Naive thymus-derived CD4-positive, alpha-beta T cell (primary cell): ENCODE results near the gene SSTR3. TPM values are rescaled to one million over a fixed set of nuclear protein-coding genes. Genes with fewer than 3 reads are reported as not detected.

Source experiments
- ATAC-seq: fragments of 150-1000 bp; cut with Tn5 transposase; 2 replicates; pipeline ENCODE4 v1.10.0; 2021; ENCODE audit warnings: mild to moderate bottlenecking, moderate library complexity
- CTCF ChIA-PET: fragments of 350-600 bp; sonication (Branson Sonifier 250); formaldehyde crosslinking; loops from one replicate; lab custom pipeline; 2021; ENCODE audit warnings: antibody characterized with exemption; lab: Charles Lee
- POLR2A ChIA-PET: fragments of 350-600 bp; sonication (Branson Sonifier 250); formaldehyde crosslinking; loops from one replicate; lab custom pipeline; 2021; ENCODE audit warnings: antibody characterized with exemption, inconsistent platforms; lab: Charles Lee
- DNase-seq, 9 donors: peaks; one replicate each; pipeline versions ENCODE4 v3.0.0 to v3.0.0-alpha.2; 2020 to 2022; ENCODE audit warnings: mixed read lengths in 1 of 9
- H3K27ac ChIP-seq: one replicate; pipeline ENCODE4 v1.7.0; 2013; ENCODE audit warnings: mild to moderate bottlenecking, low read depth, low read length, moderate library complexity
- H3K27me3 ChIP-seq, 2 donors: one replicate each; pipeline ENCODE4 v1.7.0; 2013; ENCODE audit warnings: low read length in 2 of 2, mild to moderate bottlenecking in 2 of 2, moderate library complexity in 2 of 2; ENCODE audit not compliant: control insufficient read depth in 2 of 2, insufficient read depth in 2 of 2
- H3K36me3 ChIP-seq, 3 experiments: 1 replicate in 2 of 3; 2 replicates in 1 of 3; pipeline ENCODE4 v1.7.0; 2013; ENCODE audit warnings: low read length in 3 of 3, mild to moderate bottlenecking in 3 of 3, moderate library complexity in 1 of 3; ENCODE audit not compliant: insufficient read depth in 3 of 3, control insufficient read depth in 2 of 3
- H3K4me1 ChIP-seq, 2 donors: one replicate each; pipeline ENCODE4 v1.7.0; 2013; ENCODE audit warnings: low read length in 2 of 2, mild to moderate bottlenecking in 2 of 2, moderate library complexity in 1 of 2; ENCODE audit not compliant: control insufficient read depth in 2 of 2, insufficient read depth in 2 of 2
- H3K4me3 ChIP-seq: 2 replicates; pipeline ENCODE4 v1.7.0; 2013; ENCODE audit warnings: mild to moderate bottlenecking, low read length
- H3K9me3 ChIP-seq, 3 experiments: 1 replicate in 2 of 3; 2 replicates in 1 of 3; pipeline ENCODE4 v1.7.0; 2013; ENCODE audit warnings: low read length in 3 of 3; ENCODE audit not compliant: control insufficient read depth in 2 of 3
- H3K27ac Mint-ChIP-seq, 9 donors: one replicate each; pipeline ENCODE4 v1.8.0; 2020 to 2022; ENCODE audit warnings: mixed read lengths in 9 of 9, mild to moderate bottlenecking in 8 of 9, moderate library complexity in 5 of 9, inconsistent platforms in 2 of 9
- H3K27me3 Mint-ChIP-seq, 5 donors: one replicate each; pipeline ENCODE4 v1.8.0; 2021 to 2022; ENCODE audit warnings: mixed read lengths in 5 of 5, mild to moderate bottlenecking in 1 of 5
- H3K36me3 Mint-ChIP-seq, 5 donors: one replicate each; pipeline ENCODE4 v1.8.0; 2020 to 2022; ENCODE audit warnings: mixed read lengths in 5 of 5, mild to moderate bottlenecking in 3 of 5, inconsistent platforms in 1 of 5
- H3K4me1 Mint-ChIP-seq, 7 donors: one replicate each; pipeline ENCODE4 v1.8.0; 2020 to 2022; ENCODE audit warnings: mixed read lengths in 7 of 7, mild to moderate bottlenecking in 3 of 7, inconsistent platforms in 1 of 7
- H3K4me3 Mint-ChIP-seq, 10 donors: one replicate each; pipeline ENCODE4 v1.8.0; 2020 to 2022; ENCODE audit warnings: mild to moderate bottlenecking in 10 of 10, mixed read lengths in 10 of 10, moderate library complexity in 6 of 10, inconsistent platforms in 2 of 10
- H3K9me3 Mint-ChIP-seq, 11 donors: one replicate each; pipeline ENCODE4 v1.8.0; 2020 to 2022; ENCODE audit warnings: mixed read lengths in 11 of 11, mild to moderate bottlenecking in 4 of 11, inconsistent platforms in 1 of 11, moderate library complexity in 1 of 11
- intact Hi-C, 2 donors: fragments of 100-400 bp; cut with micrococcal nuclease; formaldehyde crosslinking; loops; one replicate each; pipeline ENCODE4 v1.15.1; 2023
- polyA plus RNA-seq, 2 donors: library from polyadenylated mRNA; unstranded; fragments of 300-500 nt; fragmentation: Illumina TruSeq; gene quantifications; one replicate each; pipeline ENCODE4 v1.2.3, GENCODE V29; 2021
- total RNA-seq, 6 experiments: library from RNA in 5 of 6; stranded (reverse) in 5 of 6; gene quantifications; 1 replicate in 5 of 6; 2 replicates in 1 of 6; pipeline ENCODE4 v1.2.3 and lab custom pipeline; 2021 to 2026

SSTR3 gene
- total and polyA plus RNA-seq, 7 experiments from 2014 or later = 3.9 to 30.4 (median 6.4) TPM

DNA sequence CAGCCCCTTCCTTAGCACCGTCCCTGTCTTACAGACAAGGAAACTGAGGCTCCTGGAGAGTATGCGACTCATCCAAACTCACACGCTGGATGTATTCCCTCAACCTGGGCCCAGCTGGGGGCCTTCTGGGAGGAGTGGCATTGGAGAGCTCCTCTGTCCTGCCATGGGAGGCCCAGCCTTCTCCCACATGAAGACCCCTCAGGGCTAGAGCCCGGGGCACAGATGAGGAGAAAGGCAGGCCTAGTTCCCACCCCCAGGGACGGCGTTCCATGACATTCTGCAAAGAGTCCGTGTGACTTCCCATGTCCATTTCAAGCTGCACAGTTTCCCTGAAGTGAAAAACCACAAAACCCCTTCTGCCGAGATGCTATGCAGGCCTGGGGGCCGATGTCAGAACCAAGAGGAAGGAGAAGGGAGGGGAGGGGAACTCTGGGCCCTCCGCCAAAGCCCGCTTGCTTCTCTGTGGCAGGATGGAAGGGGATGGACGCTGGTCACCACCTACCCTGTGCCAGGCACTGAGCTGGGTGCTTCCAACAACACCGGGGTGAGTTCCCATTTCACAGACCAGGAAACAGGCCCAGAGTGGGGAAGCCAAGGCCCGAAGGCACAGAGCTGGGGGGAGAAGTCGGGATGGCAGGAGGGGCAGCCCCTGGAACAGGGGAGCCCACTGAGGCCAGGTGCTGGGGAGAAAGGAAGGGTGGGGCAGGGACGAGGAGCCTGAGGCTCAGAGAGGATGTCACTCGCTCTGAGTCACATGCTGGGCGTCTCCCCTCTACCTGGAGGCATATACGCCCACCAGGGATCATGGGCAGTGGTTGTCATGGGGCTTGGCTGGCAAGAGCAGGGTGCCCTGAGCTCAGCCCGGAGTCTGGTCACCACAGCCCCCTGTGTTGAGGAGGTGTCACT, 16.1 kb upstream of the SSTR3 start:
- intact Hi-C loops = loop anchor here in 1 of 2 donors (10.0 kb wide), 1 partner anchor 446 kb away; the partner anchor contains the start of gene LGALS1
- no peak for ATAC-seq
- H3K36me3 Mint-ChIP-seq = peaks cover 15 to 83% (median 47%) of the 10 kb centered on the region in 5 donors

DNA sequence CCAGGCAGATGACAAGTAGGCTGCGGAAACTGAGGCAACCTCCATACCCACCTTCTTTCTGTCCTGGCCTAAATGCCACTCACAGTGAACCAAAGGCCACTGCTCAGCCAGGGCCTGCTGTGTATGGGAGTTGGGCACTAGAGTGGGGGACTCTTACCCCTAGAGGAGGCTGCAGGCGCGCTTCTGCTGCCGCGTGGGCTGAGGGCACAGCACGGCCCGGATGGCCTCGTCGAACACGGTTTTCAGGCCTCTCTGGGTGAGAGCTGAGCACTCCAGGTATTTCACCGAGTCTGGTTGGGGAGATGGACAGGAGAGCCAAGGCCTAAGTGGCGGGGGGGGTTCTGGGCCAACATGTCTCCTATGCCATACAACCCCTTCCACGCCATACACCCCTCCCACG, 14.2 kb upstream of the SSTR3 start:
- POLR2A ChIA-PET = interaction anchor here (2.9 to 12.2 kb wide), 3 partner anchors 10 to 34 kb away, joined by 10 to 335 read pairs (median 21); partner anchors contain the start of gene RAC2
- CTCF ChIA-PET = interaction anchor here (0.8 to 3.3 kb wide), 3 partner anchors 30 to 44 kb away, joined by 3 to 26 read pairs (median 3); no protein-coding TSS in a partner anchor
- Mint-ChIP-seq H3K27ac (peak overlapping the region; percentile 54 to 97 (median 91)), H3K36me3 (peaks cover 15 to 84% (median 46%) of the 10 kb centered on the region in 5 donors), H3K27me3 (no peaks in the 10 kb centered on the region), H3K4me1 (peaks cover 68 to 92% (median 87%) of the 10 kb centered on the region in 7 donors), H3K4me3 (peak overlapping the region in 4 of 10 donors; percentile 48 to 84 (median 69)), H3K9me3 (peaks cover 0 to 1% (median 0%) of the 10 kb centered on the region in 11 donors)
- intact Hi-C loops = loop anchor here in 1 of 2 donors (10.0 kb wide), 1 partner anchor 448 kb away; the partner anchor contains the start of gene LGALS1
- H3K27me3 ChIP-seq = no peaks in the 10 kb centered on the region
- DNase-seq (no peak), ATAC-seq (no peak)
- peak overlapping the region; percentile 48 for H3K27ac ChIP-seq
- no peak overlapping the region for H3K4me3 ChIP-seq
- H3K9me3 ChIP-seq = no peaks in the 10 kb centered on the region
- peaks cover 9 to 48% (median 24%) of the 10 kb centered on the region in 3 experiments for H3K36me3 ChIP-seq
- H3K4me1 ChIP-seq = peaks cover 75 to 93% of the 10 kb centered on the region in 2 donors

More for the DNA sequence above, 16.1 kb upstream of the SSTR3 start:
- CTCF ChIA-PET = interaction anchor here (1.3 to 4.5 kb wide), 7 partner anchors 9 to 32 kb away, joined by 5 to 64 read pairs (median 20); partner anchors contain the start of gene RAC2
- H3K27ac Mint-ChIP-seq = peak overlapping the region; percentile 96 to 100 (median 99)
- peak overlapping the region; percentile 78 to 99 (median 86) for H3K4me3 Mint-ChIP-seq
- peaks cover 79 to 92% of the 10 kb centered on the region in 2 donors for H3K4me1 ChIP-seq
- H3K9me3 Mint-ChIP-seq = peaks cover 0 to 1% (median 0%) of the 10 kb centered on the region in 11 donors
- peaks cover 13 to 64% (median 32%) of the 10 kb centered on the region in 3 experiments for H3K36me3 ChIP-seq
- peaks cover 74 to 92% (median 87%) of the 10 kb centered on the region in 7 donors for H3K4me1 Mint-ChIP-seq
- no peaks in the 10 kb centered on the region for H3K9me3 ChIP-seq
- POLR2A ChIA-PET = interaction anchor here (0.5 to 8.7 kb wide), 9 partner anchors 13 to 387 kb away, joined by 3 to 297 read pairs (median 9); partner anchors contain the start of genes IL2RB, RAC2 and SSTR3
- peak overlapping the region; percentile 54 for H3K4me3 ChIP-seq
- no peaks in the 10 kb centered on the region for H3K27me3 ChIP-seq
- H3K27ac ChIP-seq = peak overlapping the region; percentile 90
- DNase-seq = peak in 4 of 9 donors; percentile 48 to 58 (median 52)
- no peaks in the 10 kb centered on the region for H3K27me3 Mint-ChIP-seq

GRCh38 chr22:37226087-37226486, 13.8 kb upstream of the SSTR3 start:
- H3K9me3 ChIP-seq = no peaks in the 10 kb centered on the region
- intact Hi-C loops = loop anchor here in 1 of 2 donors (10.0 kb wide), 1 partner anchor 449 kb away; the partner anchor contains the start of gene LGALS1
- no peak overlapping the region for H3K4me3 ChIP-seq
- Mint-ChIP-seq H3K9me3 (peaks cover 0 to 4% (median 0%) of the 10 kb centered on the region in 11 donors), H3K4me1 (peaks cover 68 to 92% (median 87%) of the 10 kb centered on the region in 7 donors), H3K27me3 (no peaks in the 10 kb centered on the region), H3K36me3 (peaks cover 15 to 84% (median 42%) of the 10 kb centered on the region in 5 donors), H3K4me3 (peak overlapping the region in 8 of 10 donors; percentile 17 to 84 (median 58)), H3K27ac (peak overlapping the region; percentile 54 to 97 (median 91))
- H3K27ac ChIP-seq = peak overlapping the region; percentile 77
- peaks cover 75 to 93% of the 10 kb centered on the region in 2 donors for H3K4me1 ChIP-seq
- DNase-seq (no peak), ATAC-seq (no peak)
- POLR2A ChIA-PET = interaction anchor here (1.2 to 22.1 kb wide), 6 partner anchors 6 to 34 kb away, joined by 5 to 335 read pairs (median 16); partner anchors contain the start of gene RAC2
- peaks cover 9 to 48% (median 24%) of the 10 kb centered on the region in 3 experiments for H3K36me3 ChIP-seq
- CTCF ChIA-PET = interaction anchor here (0.8 to 3.3 kb wide), 6 partner anchors 12 to 44 kb away, joined by 3 to 26 read pairs (median 6); no protein-coding TSS in a partner anchor
- no peaks in the 10 kb centered on the region for H3K27me3 ChIP-seq

GRCh38 chr22:37225481-37225880, 13.2 kb upstream of the SSTR3 start:
- CTCF ChIA-PET = interaction anchor here (0.8 to 3.3 kb wide), 7 partner anchors 13 to 45 kb away, joined by 3 to 26 read pairs (median 5); no protein-coding TSS in a partner anchor
- Histone ChIP-seq H3K27ac (peak overlapping the region; percentile 77), H3K27me3 (no peaks in the 10 kb centered on the region), H3K4me3 (no peak overlapping the region), H3K4me1 (peaks cover 75 to 93% of the 10 kb centered on the region in 2 donors), H3K9me3 (no peaks in the 10 kb centered on the region), H3K36me3 (peaks cover 9 to 48% (median 24%) of the 10 kb centered on the region in 3 experiments)
- H3K4me1 Mint-ChIP-seq = peaks cover 67 to 92% (median 87%) of the 10 kb centered on the region in 7 donors
- H3K27ac Mint-ChIP-seq = peak overlapping the region; percentile 79 to 99 (median 95)
- DNase-seq = no peak
- H3K4me3 Mint-ChIP-seq = peak overlapping the region in 9 of 10 donors; percentile 21 to 84 (median 61)
- peaks cover 0 to 8% (median 2%) of the 10 kb centered on the region in 11 donors for H3K9me3 Mint-ChIP-seq
- no peak for ATAC-seq
- POLR2A ChIA-PET = interaction anchor here (1.2 to 22.1 kb wide), 6 partner anchors 6 to 35 kb away, joined by 5 to 335 read pairs (median 16); partner anchors contain the start of gene RAC2
- no peaks in the 10 kb centered on the region for H3K27me3 Mint-ChIP-seq
- peaks cover 19 to 85% (median 42%) of the 10 kb centered on the region in 5 donors for H3K36me3 Mint-ChIP-seq
- intact Hi-C loops = loop anchor here in 1 of 2 donors (1.0 to 10.0 kb wide), 2 partner anchors 36 to 449 kb away; partner anchors contain the start of gene LGALS1

GRCh38 chr22:37224757-37225420, 12.6 kb upstream of the SSTR3 start:
- Mint-ChIP-seq H3K4me1 (peaks cover 65 to 92% (median 87%) of the 10 kb centered on the region in 7 donors), H3K4me3 (peak overlapping the region; percentile 26 to 84 (median 69)), H3K36me3 (peaks cover 19 to 88% (median 42%) of the 10 kb centered on the region in 5 donors), H3K9me3 (peaks cover 0 to 8% (median 2%) of the 10 kb centered on the region in 11 donors), H3K27ac (peak overlapping the region; percentile 79 to 99 (median 95)), H3K27me3 (no peaks in the 10 kb centered on the region)
- POLR2A ChIA-PET = interaction anchor here (1.2 to 22.1 kb wide), 7 partner anchors 7 to 36 kb away, joined by 5 to 335 read pairs (median 21); partner anchors contain the start of gene RAC2
- no peak overlapping the region for H3K4me3 ChIP-seq
- H3K4me1 ChIP-seq = peaks cover 76 to 88% of the 10 kb centered on the region in 2 donors
- peak overlapping the region; percentile 77 for H3K27ac ChIP-seq
- DNase-seq (no peak), ATAC-seq (no peak)
- intact Hi-C loops = loop anchor here in 1 of 2 donors (1.0 to 10.0 kb wide), 2 partner anchors 36 to 450 kb away; partner anchors contain the start of gene LGALS1
- H3K27me3 ChIP-seq = no peaks in the 10 kb centered on the region
- no peaks in the 10 kb centered on the region for H3K9me3 ChIP-seq
- CTCF ChIA-PET = interaction anchor here (1.0 to 3.3 kb wide), 5 partner anchors 13 to 35 kb away, joined by 3 to 26 read pairs (median 7); no protein-coding TSS in a partner anchor
- H3K36me3 ChIP-seq = peaks cover 9 to 48% (median 24%) of the 10 kb centered on the region in 3 experiments
